Stromal cell of bone marrow (primary cell): ENCODE data around the gene HABP4.

Experiments used
- DNase-seq: peaks from one replicate; pipeline ENCODE4 v3.0.0-alpha.2; 2012; ENCODE audit warnings: low read depth

HABP4 gene

DNA sequence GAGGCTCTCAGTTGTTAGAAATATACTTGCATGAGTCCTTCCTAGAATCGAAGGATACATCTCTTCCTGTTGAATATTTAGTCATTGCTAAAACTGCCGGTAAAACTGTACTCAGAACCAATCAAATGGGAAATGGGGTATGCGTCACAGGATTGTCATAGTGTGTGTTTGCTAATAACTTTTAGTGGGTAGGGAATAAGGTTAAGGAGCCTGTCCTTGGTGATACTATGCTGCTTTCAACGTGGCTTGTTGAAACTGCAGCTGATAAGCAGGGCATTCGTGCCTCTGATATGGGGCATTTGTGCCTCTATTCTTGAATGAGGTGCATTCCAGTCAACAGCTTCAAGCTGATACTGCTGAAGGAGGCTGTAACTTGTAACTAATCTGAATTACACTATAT, 26.6 kb downstream of the HABP4 start:
- DNase-seq = no peak

GRCh38 chr9:96478829-96479371, 28.9 kb downstream of the HABP4 start:
- no peak for DNase-seq

- no peak for DNase-seq
Measured at GRCh38 chr9:96480736-96481135, 30.8 kb downstream of the HABP4 start.

GRCh38 chr9:96482476-96482875, 32.5 kb downstream of the HABP4 start:
- DNase-seq = no peak

DNA sequence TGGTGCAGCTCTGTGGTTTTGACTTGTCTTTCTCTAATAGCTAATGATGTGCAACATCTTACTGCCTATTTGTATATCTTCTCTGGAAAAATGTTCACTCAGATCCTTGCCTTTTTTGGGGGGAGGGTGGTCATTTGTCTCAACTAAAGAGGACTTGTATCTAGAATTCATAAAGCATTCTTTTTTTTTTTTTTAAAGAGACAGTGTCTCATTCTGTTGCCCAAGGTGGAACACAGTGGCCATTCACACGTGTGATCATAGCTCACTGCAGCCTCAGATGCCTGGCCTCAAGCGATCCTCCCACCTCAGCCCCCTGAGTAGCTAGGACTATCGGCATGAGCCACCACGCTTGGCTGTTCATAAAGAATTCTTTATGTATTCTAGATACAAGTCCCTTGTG, 33.2 kb downstream of the HABP4 start:
- no peak for DNase-seq

GRCh38 chr9:96483733-96484390, 33.9 kb downstream of the HABP4 start:
- DNase-seq = no peak

GRCh38 chr9:96484521-96484931, 34.6 kb downstream of the HABP4 start:
- no peak for DNase-seq

GRCh38 chr9:96485280-96485679, 35.3 kb downstream of the HABP4 start:
- DNase-seq = no peak

DNA sequence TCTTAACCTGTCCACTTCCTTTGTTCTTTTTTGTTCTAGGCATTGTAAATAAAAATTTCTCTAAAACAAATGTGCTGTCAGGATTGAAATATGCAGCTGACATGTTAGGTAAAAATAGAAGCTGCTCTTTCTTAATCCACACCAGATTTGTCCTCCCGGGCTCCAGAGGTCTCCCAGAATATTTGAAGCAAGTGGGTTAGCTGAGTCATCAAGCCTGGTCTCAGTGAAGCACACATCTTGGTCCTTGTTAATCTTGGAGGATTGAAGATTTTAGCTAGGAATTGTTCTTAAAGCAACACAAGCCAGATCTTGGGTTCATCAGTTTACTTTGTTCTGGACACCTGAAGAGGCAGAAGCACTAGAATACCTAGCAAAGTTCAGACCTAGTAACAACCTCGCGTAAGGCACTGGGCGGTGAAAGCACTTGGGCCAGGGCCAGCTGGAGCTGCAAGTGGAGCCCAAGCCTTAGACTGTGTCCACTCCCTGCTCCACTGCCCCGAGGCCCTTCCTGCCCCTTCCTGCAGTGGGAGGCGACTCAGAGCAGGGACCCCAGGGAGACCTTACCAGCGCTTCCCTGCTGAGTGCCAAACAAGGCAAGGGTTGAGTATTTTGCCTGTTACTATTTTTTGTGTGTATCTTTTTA, 36.5 kb downstream of the HABP4 start:
- peak; percentile 89 for DNase-seq

DNA sequence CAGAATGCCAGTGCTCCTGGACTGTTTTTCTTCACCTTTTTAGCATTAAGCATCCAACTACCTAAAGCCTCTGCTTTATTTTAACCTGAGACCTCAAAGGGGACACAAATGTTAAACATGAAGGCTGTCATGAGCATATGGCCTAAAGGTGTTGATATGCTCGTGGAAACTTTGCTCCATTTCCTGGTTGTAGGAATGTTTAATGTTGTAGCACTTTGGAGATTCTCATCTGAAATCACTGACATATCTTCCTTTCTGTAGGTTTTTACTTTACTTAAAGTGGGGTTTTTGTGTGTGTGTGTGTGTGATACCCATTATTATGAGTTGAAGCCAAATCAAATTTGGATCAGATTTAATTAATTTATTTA, 37.0 kb downstream of the HABP4 start:
- DNase-seq = no peak

DNA sequence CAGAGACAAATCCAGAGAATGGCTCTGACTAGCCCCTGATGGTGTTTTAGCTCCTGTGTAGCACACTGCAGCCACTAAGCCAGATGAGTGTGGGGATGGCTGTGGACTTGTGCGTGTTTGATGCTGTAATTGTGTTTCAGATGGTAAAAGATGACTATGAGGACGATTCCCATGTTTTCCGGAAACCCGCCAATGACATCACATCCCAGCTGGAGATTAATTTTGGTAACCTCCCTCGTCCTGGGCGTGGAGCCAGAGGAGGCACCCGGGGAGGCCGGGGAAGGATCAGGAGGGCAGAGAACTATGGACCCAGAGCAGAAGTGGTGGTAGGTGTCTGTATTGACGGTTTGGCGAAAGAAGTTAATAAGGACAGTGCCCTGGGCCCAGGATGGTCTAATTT, 38.0 kb downstream of the HABP4 start:
- peak; percentile 40 for DNase-seq

DNA sequence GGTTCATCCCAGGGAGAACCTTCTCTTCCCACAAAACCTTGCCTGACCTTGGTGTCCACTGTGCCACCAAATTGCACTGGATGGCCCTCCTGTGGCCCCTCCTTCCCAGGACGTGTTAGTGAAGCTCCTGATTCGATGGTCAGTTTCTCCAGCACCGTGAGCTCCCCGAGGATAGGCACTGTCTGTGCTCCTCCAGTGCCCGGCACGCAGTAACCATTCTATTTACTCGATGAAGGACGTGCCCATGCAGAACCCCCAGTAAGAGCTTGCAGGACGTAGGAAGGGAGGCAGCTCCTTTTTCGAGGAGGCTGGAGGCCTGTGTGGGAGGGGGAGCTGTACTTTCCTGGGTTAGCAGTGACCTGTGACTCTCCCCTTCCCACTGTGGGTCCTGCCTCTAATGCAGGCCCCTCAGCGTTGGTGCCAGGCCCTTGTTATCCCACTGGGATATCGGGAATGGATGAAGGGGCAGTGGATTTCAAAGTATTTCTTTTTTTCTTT, 39.6 kb downstream of the HABP4 start:
- no peak for DNase-seq

- no peak for DNase-seq
Measured at GRCh38 chr9:96490534-96491078, 40.6 kb downstream of the HABP4 start.

DNA sequence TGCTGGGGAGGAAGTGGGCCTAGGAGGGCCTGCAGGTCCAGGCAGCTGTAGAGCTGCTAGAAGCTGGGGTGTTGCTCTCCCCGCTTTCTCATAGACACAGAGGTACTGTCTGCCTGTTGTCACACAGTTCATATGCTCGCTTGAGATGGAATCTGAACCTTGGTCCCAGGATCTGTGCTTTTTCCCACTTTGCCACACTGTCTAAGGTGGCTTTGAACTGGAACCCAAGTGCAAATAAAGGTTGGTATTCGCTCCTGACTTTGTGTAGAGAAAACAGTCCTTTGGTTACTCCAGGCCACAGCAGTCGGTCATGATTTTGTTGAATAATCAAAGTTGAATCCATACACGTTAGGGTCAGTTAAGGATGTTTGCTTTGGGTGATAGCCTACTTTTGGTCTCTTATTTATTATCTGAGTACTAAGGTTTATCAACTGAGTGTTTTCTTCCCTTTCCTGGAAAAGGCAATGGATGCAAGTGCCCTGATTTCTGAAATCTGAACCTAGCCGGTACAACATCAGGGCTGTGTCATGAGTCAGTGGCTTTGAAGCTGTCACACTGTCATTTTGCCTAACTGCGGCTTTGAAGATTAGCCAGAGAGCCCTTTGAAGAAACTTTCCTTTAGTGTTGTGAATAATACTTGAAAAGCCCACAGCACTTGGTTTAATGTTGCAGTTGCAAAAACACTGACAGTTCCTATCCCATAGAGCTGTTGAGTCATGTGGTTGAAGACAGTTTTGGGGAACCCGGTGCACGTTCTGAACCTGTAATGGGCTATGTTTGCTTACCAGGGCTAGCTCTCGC, 41.3 kb downstream of the HABP4 start:
- peak; percentile 44 for DNase-seq

DNA sequence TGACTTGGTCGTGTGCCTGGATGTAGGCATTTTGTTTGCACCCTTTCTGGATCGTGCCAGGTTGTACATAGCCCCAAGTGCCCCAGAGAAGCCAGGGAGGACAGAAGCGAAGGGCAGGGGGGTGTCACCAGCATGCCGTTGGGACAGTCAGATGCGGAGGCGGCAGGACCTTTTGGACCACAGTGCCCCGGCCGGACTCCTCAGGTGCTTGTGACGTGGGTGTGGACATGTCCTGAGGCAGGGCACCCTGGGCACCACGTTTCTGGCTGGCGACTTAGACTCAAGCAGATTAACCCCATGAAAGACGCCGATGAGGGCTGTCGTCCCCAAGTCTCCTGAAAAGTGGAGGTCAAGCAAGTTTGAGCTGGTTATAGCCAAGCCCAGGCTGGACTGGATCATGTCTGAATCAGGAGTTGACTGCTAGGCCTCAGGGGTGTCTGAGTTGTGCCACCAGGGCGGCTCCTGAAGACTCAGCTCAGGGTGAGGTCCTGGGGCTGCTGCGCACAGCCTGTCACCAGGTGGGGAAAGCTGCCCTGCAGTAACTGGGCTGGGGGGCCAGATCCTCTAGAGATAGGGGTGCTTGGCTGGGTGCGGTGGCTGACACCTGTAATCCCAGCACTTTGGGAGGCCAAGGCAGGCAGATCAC, 42.0 kb downstream of the HABP4 start:
- no peak for DNase-seq

GRCh38 chr9:96492993-96493531, 43.1 kb downstream of the HABP4 start:
- DNase-seq = no peak

DNA sequence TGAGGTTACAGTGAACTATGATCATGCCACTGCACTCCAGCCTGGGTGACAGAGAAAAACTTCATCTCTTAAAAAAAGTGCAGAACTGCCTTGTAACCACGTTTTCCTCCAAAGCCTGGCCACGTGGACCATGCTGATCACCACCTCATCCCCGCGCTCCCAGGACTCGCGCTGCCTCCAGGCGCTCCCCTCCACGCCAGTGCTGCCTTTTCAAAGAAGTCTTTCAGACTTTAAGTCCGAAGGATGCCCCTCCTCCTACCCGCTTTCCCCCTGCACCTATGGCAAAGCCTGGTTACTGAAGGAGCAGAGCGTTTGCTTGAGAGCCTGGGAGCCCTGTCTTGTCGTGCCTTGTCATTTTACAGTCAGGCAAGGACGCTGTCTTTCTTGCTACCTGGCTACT, 43.8 kb downstream of the HABP4 start:
- DNase-seq = no peak

GRCh38 chr9:96494215-96494800, 44.3 kb downstream of the HABP4 start:
- DNase-seq = no peak

- peak; percentile 82 for DNase-seq
Measured at GRCh38 chr9:96495341-96495740, 45.4 kb downstream of the HABP4 start.

DNA sequence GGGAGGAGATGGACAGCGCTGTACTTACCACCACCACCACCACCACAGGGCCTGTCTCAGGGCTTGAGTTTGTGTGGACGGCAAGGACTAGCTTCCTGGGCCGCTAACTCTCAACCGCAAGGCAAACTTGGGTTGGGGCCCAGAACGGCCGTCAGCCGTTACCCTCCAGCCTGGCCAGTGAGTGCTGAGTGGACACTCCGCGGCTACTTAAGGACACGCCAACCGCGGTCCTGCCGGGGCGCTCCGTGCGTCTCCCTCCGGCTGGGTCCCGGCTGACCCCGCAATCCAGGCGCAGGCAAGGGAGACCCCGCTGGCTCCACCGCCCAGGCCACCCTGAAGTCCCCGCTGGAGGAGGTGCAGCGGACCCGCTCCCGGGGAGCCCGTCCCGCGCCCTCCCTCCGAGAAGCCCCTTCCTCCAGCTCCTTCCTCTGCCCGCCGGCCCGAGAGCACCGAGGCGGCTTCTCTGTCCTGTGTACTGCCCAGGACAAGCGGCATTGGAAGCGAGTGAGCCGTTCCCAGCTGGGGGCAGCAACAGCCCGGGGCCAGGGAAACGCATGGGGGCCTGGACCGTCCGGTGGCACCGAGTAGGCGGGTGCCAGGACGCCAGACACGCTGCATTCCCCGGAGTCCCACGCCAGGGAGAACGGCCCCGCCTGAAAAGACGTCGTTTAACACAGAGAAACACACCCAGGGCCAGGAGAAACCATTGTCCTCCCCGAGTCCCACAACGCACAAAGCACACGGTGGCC, 46.6 kb downstream of the HABP4 start:
- DNase-seq = no peak

- DNase-seq = no peak
Measured at GRCh38 chr9:96497117-96497399, 47.1 kb downstream of the HABP4 start.
